ENCODE data around the gene ERICH4. TPM values are rescaled to one million over a fixed set of nuclear protein-coding genes. Genes with fewer than 3 reads are reported as not detected.

The ERICH4 gene
- total and polyA plus RNA-seq, 9 of the 15 experiments (the other 6 are each of a cell fraction or from before 2014, with no cell fraction given), result not detected

DNA sequence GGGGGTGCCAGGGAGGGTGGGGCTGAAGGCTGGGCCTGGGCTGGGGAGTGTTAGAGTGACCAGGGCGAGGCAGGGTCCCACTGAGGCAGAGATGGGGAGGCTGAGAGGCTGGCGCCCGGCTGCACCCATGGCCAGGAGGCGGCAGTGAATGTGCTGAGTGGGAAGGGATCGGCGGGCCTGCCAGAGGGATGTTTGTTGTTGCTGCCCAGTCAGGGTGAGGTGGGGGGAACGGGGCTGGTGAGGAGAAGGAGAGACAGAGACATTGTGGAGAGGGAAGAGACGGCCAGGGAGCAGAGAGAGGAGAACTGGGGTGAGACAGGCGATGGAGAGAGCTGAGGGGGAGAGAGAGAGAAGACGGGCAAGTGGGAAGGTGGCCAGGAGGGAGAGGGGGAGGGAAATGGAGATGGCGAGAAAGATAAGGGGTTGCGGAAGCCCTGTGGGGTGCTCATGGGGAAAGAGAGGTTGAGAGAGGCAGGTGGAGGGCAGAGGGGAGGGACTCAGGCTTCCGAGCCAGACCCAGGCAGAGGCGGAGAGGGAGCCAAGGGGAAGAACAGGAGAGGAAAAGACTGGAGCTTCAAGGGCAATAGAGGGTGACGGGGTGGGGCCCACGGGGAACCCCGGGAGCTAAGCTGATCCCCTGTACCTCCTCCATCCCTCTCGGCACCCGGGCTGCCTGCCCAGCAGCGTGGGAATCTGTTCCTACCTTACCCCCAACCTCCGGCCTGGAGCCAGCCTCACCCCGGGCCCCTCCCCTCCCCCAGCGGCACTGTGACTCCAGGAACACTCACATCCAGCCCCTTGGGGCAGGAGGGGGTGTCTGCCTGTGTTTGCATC lies 15.1 kb upstream of the ERICH4 start (continued):
- TF ChIP-seq PHF21A (IDR thresholded peaks at IDR 0.05; ENCODE audit: borderline replicate concordance, low read depth) (no peak), TOE1 (IDR thresholded peaks at IDR 0.05; ENCODE audit: borderline replicate concordance) (peak; percentile 67; the same call in 1 of the 2 replicates), TOE1 (CRISPR knock-in tag; IDR thresholded peaks at IDR 0.05; ENCODE audit: borderline replicate concordance, low read depth) (no peak), GATA2 (CRISPR knock-in tag; IDR thresholded peaks at IDR 0.05) (peak; percentile 73), SMAD2 (IDR thresholded peaks at IDR 0.05; ENCODE audit: low read depth, low read length) (no peak), ETV6 (IDR thresholded peaks at IDR 0.05; ENCODE audit: borderline replicate concordance in 1 of 2, low read depth in 2 of 2, low read length in 1 of 2) (peak in 1 of 2 experiments; percentile 27; a peak in 1 of 4 replicates), ETV6 (CRISPR knock-in tag; IDR thresholded peaks at IDR 0.05; ENCODE audit: borderline replicate concordance) (no peak), CC2D1A (IDR thresholded peaks at IDR 0.05) (peak; percentile 51; the same call in 1 of the 2 replicates), FOSL1 (tag; conservative IDR thresholded peaks at IDR 0.05) (no peak), ZNF766 (CRISPR knock-in tag; conservative IDR thresholded peaks at IDR 0.05) (peak; percentile 77), BRD9 (IDR thresholded peaks at IDR 0.05; ENCODE audit: low read depth, partially characterized antibody) (peak; percentile 77), NCOA1 (IDR thresholded peaks at IDR 0.05; ENCODE audit: low read depth) (peak; percentile 73), POLR2AphosphoS5 (IDR thresholded peaks at IDR 0.05; ENCODE audit: control insufficient read depth, insufficient read depth, low read depth, low read length) (peak; percentile 18; the same call in 1 of the 2 replicates), ZNF165 (CRISPR knock-in tag; IDR thresholded peaks at IDR 0.05; ENCODE audit: borderline replicate concordance) (no peak), SMARCE1 (IDR thresholded peaks at IDR 0.05) (peak; percentile 93), SMARCA5 (IDR thresholded peaks at IDR 0.05) (peak; percentile 74; the same call in 1 of the 2 replicates), DPF2 (IDR thresholded peaks at IDR 0.05) (peak; percentile 87), SIX5 (IDR thresholded peaks at IDR 0.05; ENCODE audit: borderline replicate concordance in 1 of 2, insufficient read depth in 1 of 2, low read depth in 1 of 2, low read length in 2 of 2) (no peak), ZNF830 (CRISPR knock-in tag; IDR thresholded peaks at IDR 0.05) (0 out of 2 replicates have a peak, but pooled peaks have one; percentile 1), ELF4 (CRISPR knock-in tag; IDR thresholded peaks at IDR 0.05) (peak; percentile 97), ATF7 (IDR thresholded peaks at IDR 0.05) (0 out of 2 replicates have a peak, but pooled peaks have one; percentile 11), CEBPG (CRISPR knock-in tag; IDR thresholded peaks at IDR 0.05) (no peak), CEBPG (tag; conservative IDR thresholded peaks at IDR 0.05 in 1 of 2, IDR thresholded peaks at IDR 0.05 in 1 of 2) (peak in 1 of 2 experiments; percentile 10; a peak in 1 of 4 replicates), RBBP5 (IDR thresholded peaks at IDR 0.05; ENCODE audit: borderline replicate concordance, insufficient read depth, low read length, poor library complexity, severe bottlenecking) (peak; percentile 52)
- TF ChIP-seq, protein P1, sequence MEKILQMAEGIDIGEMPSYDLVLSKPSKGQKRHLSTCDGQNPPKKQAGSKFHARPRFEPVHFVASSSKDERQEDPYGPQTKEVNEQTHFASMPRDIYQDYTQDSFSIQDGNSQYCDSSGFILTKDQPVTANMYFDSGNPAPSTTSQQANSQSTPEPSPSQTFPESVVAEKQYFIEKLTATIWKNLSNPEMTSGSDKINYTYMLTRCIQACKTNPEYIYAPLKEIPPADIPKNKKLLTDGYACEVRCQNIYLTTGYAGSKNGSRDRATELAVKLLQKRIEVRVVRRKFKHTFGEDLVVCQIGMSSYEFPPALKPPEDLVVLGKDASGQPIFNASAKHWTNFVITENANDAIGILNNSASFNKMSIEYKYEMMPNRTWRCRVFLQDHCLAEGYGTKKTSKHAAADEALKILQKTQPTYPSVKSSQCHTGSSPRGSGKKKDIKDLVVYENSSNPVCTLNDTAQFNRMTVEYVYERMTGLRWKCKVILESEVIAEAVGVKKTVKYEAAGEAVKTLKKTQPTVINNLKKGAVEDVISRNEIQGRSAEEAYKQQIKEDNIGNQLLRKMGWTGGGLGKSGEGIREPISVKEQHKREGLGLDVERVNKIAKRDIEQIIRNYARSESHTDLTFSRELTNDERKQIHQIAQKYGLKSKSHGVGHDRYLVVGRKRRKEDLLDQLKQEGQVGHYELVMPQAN (IDR thresholded peaks at IDR 0.05; ENCODE audit: borderline replicate concordance), result peak; percentile 69
- TF ChIP-seq, protein P2, sequence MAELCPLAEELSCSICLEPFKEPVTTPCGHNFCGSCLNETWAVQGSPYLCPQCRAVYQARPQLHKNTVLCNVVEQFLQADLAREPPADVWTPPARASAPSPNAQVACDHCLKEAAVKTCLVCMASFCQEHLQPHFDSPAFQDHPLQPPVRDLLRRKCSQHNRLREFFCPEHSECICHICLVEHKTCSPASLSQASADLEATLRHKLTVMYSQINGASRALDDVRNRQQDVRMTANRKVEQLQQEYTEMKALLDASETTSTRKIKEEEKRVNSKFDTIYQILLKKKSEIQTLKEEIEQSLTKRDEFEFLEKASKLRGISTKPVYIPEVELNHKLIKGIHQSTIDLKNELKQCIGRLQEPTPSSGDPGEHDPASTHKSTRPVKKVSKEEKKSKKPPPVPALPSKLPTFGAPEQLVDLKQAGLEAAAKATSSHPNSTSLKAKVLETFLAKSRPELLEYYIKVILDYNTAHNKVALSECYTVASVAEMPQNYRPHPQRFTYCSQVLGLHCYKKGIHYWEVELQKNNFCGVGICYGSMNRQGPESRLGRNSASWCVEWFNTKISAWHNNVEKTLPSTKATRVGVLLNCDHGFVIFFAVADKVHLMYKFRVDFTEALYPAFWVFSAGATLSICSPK (IDR thresholded peaks at IDR 0.05; ENCODE audit: borderline replicate concordance), result peak; percentile 46; the same call in 1 of the 2 replicates
